ENCODE data around the gene OSBPL2.

Gene OSBPL2

GRCh38 chr20:62214067-62214466 lies 24.3 kb upstream of the OSBPL2 start:
- peaks cover 9% of the 10 kb centered on the region for H3K27me3 Mint-ChIP-seq (ENCODE audit: low read depth)
- H3K4me3 Mint-ChIP-seq = no peak overlapping the region
- no peak overlapping the region for H3K27ac Mint-ChIP-seq
- H3K9me3 Mint-ChIP-seq = no peaks in the 10 kb centered on the region
- H3K4me1 Mint-ChIP-seq (ENCODE audit: low read depth) = no peaks in the 10 kb centered on the region
- H3K36me3 Mint-ChIP-seq (ENCODE audit: low read depth) = no peaks in the 10 kb centered on the region

GRCh38 chr20:62215020-62215990 lies 23.0 kb upstream of the OSBPL2 start:
- Mint-ChIP-seq H3K27ac (no peak overlapping the region), H3K4me3 (no peak overlapping the region), H3K9me3 (no peaks in the 10 kb centered on the region), H3K36me3 (ENCODE audit: low read depth) (no peaks in the 10 kb centered on the region), H3K27me3 (ENCODE audit: low read depth) (peaks cover 11% of the 10 kb centered on the region), H3K4me1 (ENCODE audit: low read depth) (no peaks in the 10 kb centered on the region)

- no peaks in the 10 kb centered on the region for H3K4me1 Mint-ChIP-seq (ENCODE audit: low read depth)
- no peak overlapping the region for H3K27ac Mint-ChIP-seq
- no peaks in the 10 kb centered on the region for H3K36me3 Mint-ChIP-seq (ENCODE audit: low read depth)
- H3K4me3 Mint-ChIP-seq = no peak overlapping the region
- H3K27me3 Mint-ChIP-seq (ENCODE audit: low read depth) = peaks cover 18% of the 10 kb centered on the region
- no peaks in the 10 kb centered on the region for H3K9me3 Mint-ChIP-seq
Measured at GRCh38 chr20:62215991-62216635, 22.2 kb upstream of the OSBPL2 start.

GRCh38 chr20:62216636-62217566 lies 21.4 kb upstream of the OSBPL2 start:
- Mint-ChIP-seq H3K4me1 (ENCODE audit: low read depth) (no peaks in the 10 kb centered on the region), H3K27me3 (ENCODE audit: low read depth) (peaks cover 19% of the 10 kb centered on the region), H3K36me3 (ENCODE audit: low read depth) (no peaks in the 10 kb centered on the region), H3K4me3 (no peak overlapping the region), H3K9me3 (no peaks in the 10 kb centered on the region), H3K27ac (no peak overlapping the region)

- H3K27ac Mint-ChIP-seq = no peak overlapping the region
- no peaks in the 10 kb centered on the region for H3K9me3 Mint-ChIP-seq
- H3K4me1 Mint-ChIP-seq (ENCODE audit: low read depth) = no peaks in the 10 kb centered on the region
- H3K36me3 Mint-ChIP-seq (ENCODE audit: low read depth) = no peaks in the 10 kb centered on the region
- H3K27me3 Mint-ChIP-seq (ENCODE audit: low read depth) = peaks cover 19% of the 10 kb centered on the region
- H3K4me3 Mint-ChIP-seq = no peak overlapping the region
Measured at GRCh38 chr20:62217913-62218773, 20.2 kb upstream of the OSBPL2 start.

GRCh38 chr20:62219101-62219991 lies 19.0 kb upstream of the OSBPL2 start:
- Mint-ChIP-seq H3K4me3 (no peak overlapping the region), H3K27ac (no peak overlapping the region), H3K36me3 (ENCODE audit: low read depth) (no peaks in the 10 kb centered on the region), H3K9me3 (no peaks in the 10 kb centered on the region), H3K4me1 (ENCODE audit: low read depth) (no peaks in the 10 kb centered on the region), H3K27me3 (ENCODE audit: low read depth) (peaks cover 19% of the 10 kb centered on the region)

GRCh38 chr20:62219992-62220665 lies 18.2 kb upstream of the OSBPL2 start, which contains the start of gene HRH3:
Gene HRH3 (minus strand): TSS chr20:62220278. CDS start chr20:62219970, 308 bp downstream.
- Mint-ChIP-seq H3K4me3 (no peak within 1 kb of the TSS), H3K4me1 (ENCODE audit: low read depth) (no peaks in the 10 kb centered on the region), H3K27me3 (ENCODE audit: low read depth) (peaks cover 19% of the 10 kb centered on the region), H3K9me3 (no peaks in the 10 kb centered on the region), H3K27ac (no peak within 1 kb of the TSS), H3K36me3 (ENCODE audit: low read depth) (no peaks in the 10 kb centered on the region)

GRCh38 chr20:62220666-62221568 lies 17.4 kb upstream of the OSBPL2 start:
- Mint-ChIP-seq H3K4me3 (no peak overlapping the region), H3K27me3 (ENCODE audit: low read depth) (peaks cover 19% of the 10 kb centered on the region), H3K27ac (no peak overlapping the region), H3K4me1 (ENCODE audit: low read depth) (no peaks in the 10 kb centered on the region), H3K36me3 (ENCODE audit: low read depth) (no peaks in the 10 kb centered on the region), H3K9me3 (no peaks in the 10 kb centered on the region)

GRCh38 chr20:62222266-62222850 lies 16.0 kb upstream of the OSBPL2 start:
- Mint-ChIP-seq H3K4me3 (no peak overlapping the region), H3K27me3 (ENCODE audit: low read depth) (peaks cover 23% of the 10 kb centered on the region), H3K36me3 (ENCODE audit: low read depth) (no peaks in the 10 kb centered on the region), H3K9me3 (no peaks in the 10 kb centered on the region), H3K4me1 (ENCODE audit: low read depth) (no peaks in the 10 kb centered on the region), H3K27ac (no peak overlapping the region)

GRCh38 chr20:62222972-62223371 lies 15.3 kb upstream of the OSBPL2 start:
- no peak overlapping the region for H3K4me3 Mint-ChIP-seq
- H3K27me3 Mint-ChIP-seq (ENCODE audit: low read depth) = peaks cover 23% of the 10 kb centered on the region
- no peaks in the 10 kb centered on the region for H3K4me1 Mint-ChIP-seq (ENCODE audit: low read depth)
- no peaks in the 10 kb centered on the region for H3K9me3 Mint-ChIP-seq
- H3K36me3 Mint-ChIP-seq (ENCODE audit: low read depth) = no peaks in the 10 kb centered on the region
- no peak overlapping the region for H3K27ac Mint-ChIP-seq

- no peaks in the 10 kb centered on the region for H3K9me3 Mint-ChIP-seq
- H3K27me3 Mint-ChIP-seq (ENCODE audit: low read depth) = peaks cover 19% of the 10 kb centered on the region
- H3K27ac Mint-ChIP-seq = no peak overlapping the region
Measured at GRCh38 chr20:62223571-62223970, 14.8 kb upstream of the OSBPL2 start.

More at GRCh38 chr20:62223571-62223970, 14.8 kb upstream of the OSBPL2 start:
- H3K36me3 Mint-ChIP-seq (ENCODE audit: low read depth) = no peaks in the 10 kb centered on the region
- no peaks in the 10 kb centered on the region for H3K4me1 Mint-ChIP-seq (ENCODE audit: low read depth)
- no peak overlapping the region for H3K4me3 Mint-ChIP-seq
